Endothelial cell of umbilical vein (primary cell): ENCODE results near the gene GPR150. TPM values are rescaled to one million over a fixed set of nuclear protein-coding genes. Genes with fewer than 3 reads are reported as not detected.

Experiments
- BruUV-seq: library from RNA; stranded (reverse); fragments of 400-500 nt; replicated peaks from 2 replicates; lab custom pipeline; 2021; lab: Mats Ljungman, UMichigan
- CTCF ChIA-PET: fragments of 300-600, 350-600 bp; sonication (Branson Sonifier 250); formaldehyde crosslinking; loops from one replicate; lab custom pipeline; 2021; ENCODE audit warnings: antibody characterized with exemption, inconsistent platforms; lab: Charles Lee
- POLR2A ChIA-PET: fragments of 300-600, 350-600 bp; sonication (Branson Sonifier 250); formaldehyde crosslinking; loops from one replicate; lab custom pipeline; 2021; ENCODE audit warnings: antibody characterized with exemption, inconsistent platforms; lab: Charles Lee
- DNase-seq: peaks from one replicate; pipeline ENCODE4 v3.0.0-alpha.2; 2011; ENCODE audit warnings: low read depth, low spot score
- FAIRE-seq: peaks from 2 replicates; lab custom pipeline; 2011; peaks lifted over from hg19 to GRCh38; lab: Jason Lieb, UNC
- H2AFZ ChIP-seq: 2 replicates; pipeline ENCODE4 v1.6.0; 2012; ENCODE audit warnings: low read depth, low read length, control low read depth, inconsistent platforms
- H3K27ac ChIP-seq: 2 replicates; pipeline ENCODE4 v1.5.1; 2011; ENCODE audit warnings: low read depth, mild to moderate bottlenecking, control low read depth, low read length, moderate library complexity; ENCODE audit not compliant: insufficient read depth
- H3K27me3 ChIP-seq, 2 experiments: 2 replicates each; pipeline versions ENCODE4 v1.6.0 to v1.6.1; 2011; ENCODE audit warnings: low read length in 2 of 2, mixed read lengths in 1 of 2; ENCODE audit not compliant: control insufficient read depth in 2 of 2, insufficient read depth in 2 of 2
- H3K36me3 ChIP-seq, 2 experiments: 2 replicates in 1 of 2; 3 replicates in 1 of 2; pipeline ENCODE4 v1.5.1; 2011; ENCODE audit warnings: low read length in 2 of 2, mild to moderate bottlenecking in 1 of 2, moderate library complexity in 1 of 2; ENCODE audit not compliant: control insufficient read depth in 2 of 2, insufficient read depth in 2 of 2; ENCODE audit errors: extremely low read depth in 1 of 2
- H3K4me1 ChIP-seq: 3 replicates; pipeline ENCODE4 v1.5.1; 2011; ENCODE audit warnings: mild to moderate bottlenecking, low read length; ENCODE audit not compliant: control insufficient read depth, insufficient read depth; ENCODE audit errors: extremely low read depth
- H3K4me2 ChIP-seq: 2 replicates; pipeline ENCODE4 v1.6.1; 2011; ENCODE audit warnings: low read length, control low read depth, mixed read lengths; ENCODE audit not compliant: insufficient read depth
- H3K4me3 ChIP-seq, 3 experiments: fragments of 200-600 bp in 1 of 3; sonication (generic), shearing (Covaris generic) in 1 of 3; replicated peaks in 1 of 3; 2 replicates each; pipeline ENCODE4 v1.5.1; 2011 to 2016; ENCODE audit warnings: control low read depth in 3 of 3, low read length in 3 of 3, mild to moderate bottlenecking in 2 of 3, inconsistent platforms in 1 of 3, low read depth in 1 of 3, moderate library complexity in 1 of 3; ENCODE audit not compliant: insufficient read depth in 1 of 3
- H3K79me2 ChIP-seq: 2 replicates; pipeline ENCODE4 v1.6.0; 2012; ENCODE audit warnings: low read length, inconsistent platforms; ENCODE audit not compliant: control insufficient read depth, insufficient read depth
- H3K9ac ChIP-seq: replicated peaks from 2 replicates; pipeline ENCODE3; 2011; ENCODE audit warnings: low read length, control low read depth; ENCODE audit not compliant: insufficient read depth; ENCODE audit errors: extremely low read depth
- H3K9me1 ChIP-seq: replicated peaks from 3 replicates; pipeline ENCODE4 v1.6.0; 2011; ENCODE audit warnings: mild to moderate bottlenecking, low read length; ENCODE audit not compliant: control insufficient read depth, insufficient read depth; ENCODE audit errors: extremely low read depth
- H3K9me3 ChIP-seq: replicated peaks from 2 replicates; pipeline ENCODE4 v1.5.1; 2012; ENCODE audit warnings: low read length, inconsistent platforms; ENCODE audit not compliant: control insufficient read depth, insufficient read depth
- H4K20me1 ChIP-seq: replicated peaks from 2 replicates; pipeline ENCODE3; 2011; ENCODE audit warnings: mild to moderate bottlenecking, low read length; ENCODE audit not compliant: control insufficient read depth, insufficient read depth; ENCODE audit errors: extremely low read depth
- CTCF ChIP-seq, 2 donors: IDR thresholded peaks; 1 replicate in 1 of 2; 2 replicates in 1 of 2; pipeline ENCODE4 v1.5.1; 2011; ENCODE audit warnings: low read length in 2 of 2, mild to moderate bottlenecking in 2 of 2, moderate library complexity in 2 of 2, control low read depth in 1 of 2, inconsistent platforms in 1 of 2, low read depth in 1 of 2; ENCODE audit not compliant: insufficient read depth in 1 of 2; ENCODE audit errors: extremely low read depth in 1 of 2
- EZH2 ChIP-seq: IDR thresholded peaks from 2 replicates; pipeline ENCODE4 v1.6.1; 2012; ENCODE audit warnings: borderline replicate concordance, low read depth, mild to moderate bottlenecking, moderate library complexity, low read length, inconsistent platforms; ENCODE audit not compliant: severe bottlenecking
- FOS ChIP-seq: IDR thresholded peaks from 2 replicates; pipeline ENCODE4 v1.6.1; 2011; ENCODE audit warnings: mild to moderate bottlenecking, low read length, moderate library complexity, borderline replicate concordance; ENCODE audit not compliant: insufficient read depth
- GATA2 ChIP-seq: IDR thresholded peaks from 2 replicates; pipeline ENCODE4 v1.7.0; 2011; ENCODE audit warnings: low read depth, mild to moderate bottlenecking, moderate library complexity, mixed read lengths, low read length; ENCODE audit not compliant: insufficient read length, insufficient read depth
- JUN ChIP-seq: IDR thresholded peaks from 2 replicates; pipeline ENCODE4 v1.6.1; 2011; ENCODE audit warnings: borderline replicate concordance, low read depth; ENCODE audit not compliant: insufficient read length, insufficient read depth
- MAX ChIP-seq: IDR thresholded peaks from 2 replicates; pipeline ENCODE4 v1.6.1; 2011; ENCODE audit not compliant: insufficient read depth, insufficient read length
- MYC ChIP-seq: IDR thresholded peaks from one replicate; pipeline ENCODE4 v1.6.1; 2011; ENCODE audit warnings: mild to moderate bottlenecking, low read depth, low read length
- POLR2A ChIP-seq: IDR thresholded peaks from 2 replicates; pipeline ENCODE4 v1.6.1; 2012; ENCODE audit warnings: low read depth, mild to moderate bottlenecking, control low read depth, low read length
- POLR2AphosphoS5 ChIP-seq: IDR thresholded peaks from 2 replicates; pipeline ENCODE4 v1.6.1; 2012; ENCODE audit warnings: low read depth, mild to moderate bottlenecking, control low read depth, low read length, moderate library complexity; ENCODE audit not compliant: insufficient read depth
- dilution Hi-C: fragments of 300-500 bp; cut with MboI; formaldehyde crosslinking; loops from one replicate; pipeline ENCODE4 v1.15.0; 2019; ENCODE audit warnings: low sequenced_read_pairs; ENCODE audit not compliant: extremely low pct_ligation_motif_present
- intact Hi-C: fragments of 100-400 bp; cut with micrococcal nuclease; formaldehyde crosslinking; loops from one replicate; pipeline ENCODE4 v1.10.0; 2022
- polyA plus RNA-seq, 4 experiments: library from polyadenylated mRNA; depleted of rRNA in 3 of 4; stranded (reverse) in 3 of 4; unstranded in 1 of 4; fragments of >200 nt; gene quantifications; 2 replicates each; pipeline versions ENCODE4 v1.2.1 to v1.2.3, GENCODE V29; 2011 to 2012; ENCODE audit warnings: missing spikeins in 1 of 4
- total RNA-seq: library from RNA; stranded (reverse); gene quantifications from 2 replicates; pipeline ENCODE4 v1.2.3, GENCODE V29; 2021

The GPR150 gene
- total and polyA plus RNA-seq, 2 donors (not counting 3 experiments of a cell fraction or from before 2014, with no cell fraction given), result 0.28 to 0.31 TPM

- H3K9me3 ChIP-seq, result no peaks in the 10 kb centered on the region
- H2AFZ ChIP-seq, result peak within 1 kb of the TSS; percentile 98
- peak; percentile 93 for FAIRE-seq
- CTCF ChIA-PET, result interaction anchor here (0.7 to 5.1 kb wide), 17 partner anchors 8 to 315 kb away, joined by 3 to 58 read pairs (median 5); partner anchors contain the start of genes ARSK, ELL2, GLRX and RHOBTB3
- H3K4me1 ChIP-seq, result peaks cover 9% of the 10 kb centered on the region
- POLR2A ChIA-PET, result interaction anchor here (1.0 to 1.8 kb wide), 2 partner anchors 16 to 85 kb away, joined by 3 to 6 read pairs; partner anchors contain the start of gene RHOBTB3
- H3K27me3 ChIP-seq, result no peaks in the 10 kb centered on the region
- DNase-seq, result peak; percentile 89
- peak within 1 kb of the TSS; percentile 91 for H3K9ac ChIP-seq
- no peaks in the 10 kb centered on the region for H3K36me3 ChIP-seq
- BruUV-seq, result TSS peak; percentile 86
- intact Hi-C loops (loop anchor here (1.0 to 10.0 kb wide), 4 partner anchors 25 to 948 kb away; partner anchors contain the start of genes ELL2 and RHOBTB3), dilution Hi-C loops (loop anchor here (25.0 kb wide), 1 partner anchor 191 kb away; no protein-coding TSS in a partner anchor)
- H3K79me2 ChIP-seq, result no peaks in the 10 kb centered on the region
- H4K20me1 ChIP-seq, result no peaks in the 10 kb centered on the region
- peak within 1 kb of the TSS; percentile 91 for H3K27ac ChIP-seq
- TF ChIP-seq JUN (no peak), FOS (no peak), EZH2 (no peak), MYC (no peak), POLR2AphosphoS5 (peak; percentile 89), MAX (peak; percentile 84), POLR2A (peak; percentile 86), CTCF (IDR thresholded peaks at IDR 0.05; ENCODE audit: extremely low read depth in 1 of 2, insufficient read depth in 1 of 2, low read depth in 1 of 2, low read length in 2 of 2) (peak in 1 of 2 donors; percentile 2), GATA2 (peak; percentile 69)
- H3K9me1 ChIP-seq, result no peaks in the 10 kb centered on the region
- H3K4me2 ChIP-seq, result peak within 1 kb of the TSS; percentile 97
- H3K4me3 ChIP-seq, result peak within 1 kb of the TSS; percentile 61 to 75 (median 67)
Measured at GRCh38 chr5:95646569-95647431, 26.9 kb downstream of the GPR150 start, which contains the start of gene RFESD. TSS of gene RFESD (plus strand) at chr5:95646777. CDS start at chr5:95652272, 5,495 bp downstream.
